ENCODE measurements around the gene CYBC1.

The CYBC1 gene

DNA sequence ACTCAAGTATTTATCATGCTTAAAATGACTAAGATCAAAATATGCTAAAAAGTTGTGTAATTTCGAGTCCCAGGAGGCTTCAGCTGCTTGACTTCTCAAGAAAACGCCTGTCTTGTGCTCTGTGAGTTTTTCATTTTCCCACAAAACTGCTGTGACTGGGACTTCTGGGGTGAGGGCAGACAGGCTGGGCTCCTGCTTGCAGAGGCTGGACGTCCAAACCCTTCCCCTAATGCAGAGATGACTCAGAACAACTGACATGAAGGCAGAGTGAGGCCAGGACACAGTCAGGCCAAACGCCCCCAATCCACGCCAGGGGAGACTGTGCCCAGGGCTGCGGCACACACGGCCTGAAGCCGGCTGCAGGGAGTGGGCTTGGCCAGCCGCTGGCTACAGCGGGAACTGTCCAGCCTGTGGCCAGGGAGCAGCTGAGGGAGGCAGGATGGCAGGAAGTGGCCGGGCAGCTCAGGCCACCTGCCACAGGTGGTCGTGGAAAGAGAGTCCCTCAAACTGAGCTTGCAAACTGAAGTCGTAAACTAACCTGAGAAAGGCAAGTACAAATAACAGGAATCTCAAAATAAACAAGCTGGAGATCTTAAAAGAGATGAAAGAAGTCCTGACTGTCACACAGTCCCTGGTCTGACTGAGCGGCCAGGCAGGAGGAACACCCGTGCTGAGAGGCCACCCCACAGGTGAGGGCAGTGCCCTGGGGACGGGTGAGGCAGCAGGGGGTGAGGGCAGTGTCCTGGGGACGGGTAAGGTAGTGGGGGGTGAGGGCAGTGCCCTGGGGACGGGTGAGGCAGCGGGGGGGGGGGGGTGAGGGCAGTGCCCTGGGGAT lies 53.7 kb downstream of the CYBC1 start:
- in situ Hi-C loops (cut with MboI; ENCODE audit: low sequenced_read_pairs): no loop called here

DNA sequence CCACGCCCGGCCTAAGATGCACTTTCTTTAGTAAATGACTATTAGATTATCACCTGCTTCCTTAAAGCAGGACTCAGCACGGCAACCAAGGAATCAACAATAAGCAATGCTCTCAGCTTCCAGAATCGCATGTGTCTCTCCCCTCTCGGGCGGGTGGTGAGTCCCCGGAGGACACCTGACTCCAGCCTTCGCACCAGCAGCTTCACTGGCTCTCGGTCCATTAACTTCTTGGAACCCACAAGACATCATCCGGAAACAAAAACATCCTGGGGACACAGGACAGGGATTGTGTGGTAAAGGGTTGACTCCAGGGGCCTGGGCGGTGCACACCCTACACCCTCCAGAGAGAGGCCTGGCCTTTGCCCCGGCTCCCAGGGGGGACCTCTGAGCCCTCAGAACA lies 56.3 kb downstream of the CYBC1 start:
- in situ Hi-C loops (cut with MboI; ENCODE audit: low sequenced_read_pairs): no loop called here

- in situ Hi-C loops (cut with MboI; ENCODE audit: low sequenced_read_pairs): no loop called here
Observed at GRCh38 chr17:82392941-82393340, 57.6 kb downstream of the CYBC1 start.

Data from HL-60/S4 treated with retinoic acid at 250 ng/mL for 4 days and 3 days (cell line).